ENCODE data around the gene NR1H2. TPM values are rescaled to one million over a fixed set of nuclear protein-coding genes. Genes with fewer than 3 reads are reported as not detected.

Gene NR1H2
- total RNA-seq, 1 experiment from 2014 or later, result 38.3 TPM

GRCh38 chr19:50415661-50416033 lies 39.4 kb downstream of the NR1H2 start:
- Mint-ChIP-seq H3K9me3 (ENCODE audit: unreplicated experiment) (no peaks in the 10 kb centered on the region), H3K4me1 (ENCODE audit: low read depth, unreplicated experiment) (peaks cover 14% of the 10 kb centered on the region), H3K27ac (ENCODE audit: unreplicated experiment) (no peak overlapping the region), H3K4me3 (ENCODE audit: unreplicated experiment) (no peak overlapping the region), H3K27me3 (ENCODE audit: insufficient read depth, unreplicated experiment) (no peaks in the 10 kb centered on the region), H3K36me3 (ENCODE audit: insufficient read depth, unreplicated experiment) (peaks cover 49% of the 10 kb centered on the region)
- no peak for DNase-seq
- no peak for TF ChIP-seq CTCF (IDR thresholded peaks at IDR 0.05; ENCODE audit: insufficient read depth in 1 of 2, low read depth in 1 of 2, low read length in 1 of 2, severe bottlenecking in 1 of 2, unreplicated experiment in 1 of 2)
- Histone ChIP-seq H3K9me3 (no peaks in the 10 kb centered on the region), H3K4me3 (ENCODE audit: low read depth, low read length) (no peak overlapping the region), H3K27me3 (replicated peaks; ENCODE audit: control insufficient read depth, insufficient read depth, low read length) (no peaks in the 10 kb centered on the region), H3K4me1 (peaks cover 10% of the 10 kb centered on the region), H3K36me3 (ENCODE audit: control insufficient read depth, insufficient read depth, low read length) (peaks cover 3% of the 10 kb centered on the region; the same call in 1 of the 2 replicates)
- intact Hi-C loops (cut with micrococcal nuclease; ENCODE audit: unreplicated experiment), result loop anchor here (2.0 kb wide), 1 partner anchor 45 kb away; no protein-coding TSS in a partner anchor
- CTCF ChIA-PET, result interaction anchor here (0.7 to 1.2 kb wide), 3 partner anchors 31 to 47 kb away, joined by 3 to 4 read pairs (median 3); partner anchors contain the start of gene POLD1
- no TSS peak for BruUV-seq (replicated peaks)
- POLR2A ChIA-PET, result no interaction called here

DNA sequence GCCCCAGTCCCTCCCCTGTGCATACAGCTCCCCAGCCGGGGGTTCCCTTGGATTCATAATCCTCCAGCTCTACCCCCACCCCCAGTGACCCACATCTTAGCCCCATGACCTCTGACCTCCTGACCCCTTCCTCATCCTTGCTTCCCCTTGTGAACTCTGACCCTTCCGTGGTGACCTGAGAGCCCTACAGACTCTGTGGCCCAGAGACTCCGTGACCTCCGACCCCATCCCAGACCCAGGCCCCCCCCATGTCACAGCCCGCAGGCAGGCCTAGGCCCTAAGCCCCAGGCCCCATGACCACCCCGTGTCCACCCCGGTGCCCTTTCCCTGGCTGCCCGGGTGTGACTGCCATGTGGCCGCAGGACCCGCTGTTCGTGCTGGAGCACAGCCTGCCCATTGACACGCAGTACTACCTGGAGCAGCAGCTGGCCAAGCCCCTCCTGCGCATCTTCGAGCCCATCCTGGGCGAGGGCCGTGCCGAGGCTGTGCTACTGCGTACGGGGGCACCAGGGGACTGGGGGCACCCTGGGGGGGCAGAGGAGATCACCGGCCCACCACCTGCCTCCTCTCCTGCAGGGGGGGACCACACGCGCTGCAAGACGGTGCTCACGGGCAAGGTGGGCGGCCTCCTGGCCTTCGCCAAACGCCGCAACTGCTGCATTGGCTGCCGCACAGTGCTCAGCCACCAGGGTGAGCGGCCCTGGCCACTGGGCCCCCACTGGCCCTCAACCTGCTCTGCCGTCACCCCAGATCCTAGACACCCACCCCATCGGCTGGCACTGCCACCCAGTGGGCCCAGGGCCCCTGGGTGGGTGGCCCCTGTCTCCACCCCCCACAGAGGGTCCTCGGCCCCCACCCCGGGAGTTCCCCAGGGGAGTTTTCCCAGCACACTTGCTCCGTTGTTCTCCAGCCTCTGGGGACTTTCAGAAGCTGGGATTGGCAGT lies 40.0 kb downstream of the NR1H2 start:
- no peaks in the 10 kb centered on the region for H3K27me3 Mint-ChIP-seq (ENCODE audit: insufficient read depth, unreplicated experiment)
- peaks cover 45% of the 10 kb centered on the region for H3K36me3 Mint-ChIP-seq (ENCODE audit: insufficient read depth, unreplicated experiment)
- DNase-seq, result no peak
- H3K4me3 ChIP-seq (ENCODE audit: low read depth, low read length), result no peak overlapping the region
- H3K9me3 ChIP-seq, result no peaks in the 10 kb centered on the region
- ChIA-PET CTCF (interaction anchor here (1.2 kb wide), 1 partner anchor 48 kb away, joined by 4 read pairs; no protein-coding TSS in a partner anchor), POLR2A (no interaction called here)
- intact Hi-C loops (cut with micrococcal nuclease; ENCODE audit: unreplicated experiment), result no loop called here
- H3K4me1 Mint-ChIP-seq (ENCODE audit: low read depth, unreplicated experiment), result peaks cover 14% of the 10 kb centered on the region
- no TSS peak for BruUV-seq (replicated peaks)
- no peaks in the 10 kb centered on the region for H3K9me3 Mint-ChIP-seq (ENCODE audit: unreplicated experiment)
- H3K4me3 Mint-ChIP-seq (ENCODE audit: unreplicated experiment), result no peak overlapping the region
- H3K27ac Mint-ChIP-seq (ENCODE audit: unreplicated experiment), result no peak overlapping the region
- H3K36me3 ChIP-seq (ENCODE audit: control insufficient read depth, insufficient read depth, low read length), result peaks cover 3% of the 10 kb centered on the region; the same call in 1 of the 2 replicates
- TF ChIP-seq CTCF (IDR thresholded peaks at IDR 0.05; ENCODE audit: insufficient read depth in 1 of 2, low read depth in 1 of 2, low read length in 1 of 2, severe bottlenecking in 1 of 2, unreplicated experiment in 1 of 2), result no peak
- H3K27me3 ChIP-seq (replicated peaks; ENCODE audit: control insufficient read depth, insufficient read depth, low read length), result no peaks in the 10 kb centered on the region
- H3K4me1 ChIP-seq, result peaks cover 7% of the 10 kb centered on the region; the same call in 1 of the 2 replicates

DNA sequence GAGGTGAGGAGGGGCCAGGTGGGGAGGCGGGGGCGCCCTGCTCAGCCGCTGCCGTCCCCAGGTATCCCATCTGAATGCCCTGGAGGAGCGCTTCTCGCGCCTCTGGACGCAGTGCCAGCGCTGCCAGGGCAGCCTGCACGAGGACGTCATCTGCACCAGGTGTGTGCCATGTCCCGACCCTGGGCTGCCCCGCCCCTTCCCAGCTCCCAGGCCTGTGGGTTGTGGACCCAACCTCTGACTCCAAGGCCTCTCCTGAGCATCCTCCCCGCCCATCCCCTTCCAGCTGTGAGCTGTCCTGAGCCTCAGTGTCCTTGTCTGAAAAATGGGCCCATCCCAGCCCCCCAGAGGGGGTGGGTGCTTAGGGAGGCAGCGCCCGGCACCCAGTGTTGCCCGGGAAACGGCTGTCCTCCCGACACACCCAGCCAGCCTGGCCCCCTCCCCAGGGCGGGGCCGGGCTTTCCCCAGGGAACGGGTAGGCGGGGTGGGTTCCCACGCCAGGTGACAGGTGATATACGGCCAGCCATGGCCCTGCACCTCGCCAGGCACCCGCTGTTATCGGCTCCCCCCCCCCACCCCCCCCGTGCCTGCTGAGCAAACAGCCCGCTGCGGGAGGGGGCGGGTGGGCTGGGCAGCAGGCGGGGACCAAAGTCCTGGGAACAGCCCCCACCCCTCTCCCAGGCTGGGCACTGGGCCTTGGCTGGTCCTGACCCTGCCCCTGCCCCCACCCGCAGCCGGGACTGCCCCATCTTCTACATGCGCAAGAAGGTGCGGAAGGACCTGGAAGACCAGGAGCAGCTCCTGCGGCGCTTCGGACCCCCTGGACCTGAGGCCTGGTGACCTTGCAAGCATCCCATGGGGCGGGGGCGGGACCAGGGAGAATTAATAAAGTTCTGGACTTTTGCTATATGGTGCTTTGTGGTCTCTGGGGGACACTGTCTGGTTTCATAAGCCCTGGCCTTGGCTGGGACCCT lies 41.1 kb downstream of the NR1H2 start:
- CTCF ChIA-PET, result interaction anchor here (0.6 kb wide), 1 partner anchor 89 kb away, joined by 4 read pairs; no protein-coding TSS in a partner anchor
- peaks cover 14% of the 10 kb centered on the region for H3K4me1 Mint-ChIP-seq (ENCODE audit: low read depth, unreplicated experiment)

More for the DNA sequence above, 41.1 kb downstream of the NR1H2 start:
- H3K9me3 Mint-ChIP-seq (ENCODE audit: unreplicated experiment), result no peaks in the 10 kb centered on the region
- no peaks in the 10 kb centered on the region for H3K27me3 ChIP-seq (replicated peaks; ENCODE audit: control insufficient read depth, insufficient read depth, low read length)
- peaks cover 3% of the 10 kb centered on the region; the same call in 1 of the 2 replicates for H3K36me3 ChIP-seq (ENCODE audit: control insufficient read depth, insufficient read depth, low read length)
- no peak overlapping the region for H3K27ac Mint-ChIP-seq (ENCODE audit: unreplicated experiment)
- no peaks in the 10 kb centered on the region for H3K27me3 Mint-ChIP-seq (ENCODE audit: insufficient read depth, unreplicated experiment)
- intact Hi-C loops (cut with micrococcal nuclease; ENCODE audit: unreplicated experiment), result no loop called here
- POLR2A ChIA-PET, result no interaction called here
- DNase-seq, result no peak
- H3K36me3 Mint-ChIP-seq (ENCODE audit: insufficient read depth, unreplicated experiment), result peaks cover 40% of the 10 kb centered on the region
- no peaks in the 10 kb centered on the region for H3K9me3 ChIP-seq
- TF ChIP-seq CTCF (IDR thresholded peaks at IDR 0.05; ENCODE audit: insufficient read depth in 1 of 2, low read depth in 1 of 2, low read length in 1 of 2, severe bottlenecking in 1 of 2, unreplicated experiment in 1 of 2), result no peak
- H3K4me3 Mint-ChIP-seq (ENCODE audit: unreplicated experiment), result no peak overlapping the region
- H3K4me3 ChIP-seq (ENCODE audit: low read depth, low read length), result no peak overlapping the region
- peaks cover 7% of the 10 kb centered on the region; the same call in 1 of the 2 replicates for H3K4me1 ChIP-seq
- BruUV-seq (replicated peaks), result no TSS peak

All from Caco-2 (cell line).